ENCODE data around the gene CHTF18. TPM values are rescaled to one million over a fixed set of nuclear protein-coding genes. Genes with fewer than 3 reads are reported as not detected.

Gene CHTF18
- total and polyA plus RNA-seq, 2 of the 4 experiments (the other 2 are of a cell fraction) = 3.2 to 21.4 TPM

GRCh38 chr16:799948-800833, 11.8 kb downstream of the CHTF18 start, which contains the start of gene GNG13:
Gene GNG13 (minus strand): TSS chr16:800734. CDS start chr16:799077, 1,657 bp downstream.
- 0% methylated on average over 5 of the region's 57 CpGs; no CpG with 5 or more reads in 1 of the 2 experiments for WGBS, 2 experiments (ENCODE audit: extremely low coverage in 2 of 2, insufficient read length in 1 of 2)
- Histone ChIP-seq H2BK15ac (ENCODE audit: low read depth, low read length) (no peak within 1 kb of the TSS), H3K4me3 (ENCODE audit: insufficient read depth, low read depth, low read length) (no peak within 1 kb of the TSS), H3K9ac (ENCODE audit: low read depth, low read length) (no peak within 1 kb of the TSS), H2AK5ac (ENCODE audit: low read depth, low read length) (no peak within 1 kb of the TSS), H2BK5ac (ENCODE audit: low read depth, low read length, poor library complexity, severe bottlenecking) (no peak within 1 kb of the TSS), H3K79me1 (ENCODE audit: low read depth in 1 of 2, low read length in 2 of 2) (no peaks in the 10 kb centered on the region), H3K18ac (ENCODE audit: low read depth, low read length) (no peak within 1 kb of the TSS), H2AK9ac (replicated peaks; ENCODE audit: low read depth, low read length, poor library complexity) (no peak within 1 kb of the TSS), H3K9me3 (ENCODE audit: control insufficient read depth, insufficient read depth, low read length) (no peaks in the 10 kb centered on the region), H3K36me3 (ENCODE audit: control insufficient read depth, insufficient read depth, low read length) (peaks cover 1% of the 10 kb centered on the region; the same call in 1 of the 2 replicates), H3K27ac (ENCODE audit: insufficient read depth, low read length) (no peak within 1 kb of the TSS), H3K27me3 (ENCODE audit: control insufficient read depth, insufficient read depth, low read length) (peaks cover 20% of the 10 kb centered on the region), H2AFZ (replicated peaks; ENCODE audit: low read length, poor library complexity) (peak within 1 kb of the TSS; percentile 67), H2BK120ac (ENCODE audit: low read depth, low read length) (no peak within 1 kb of the TSS), H3K4ac (ENCODE audit: low read depth, low read length) (no peak within 1 kb of the TSS), H4K5ac (ENCODE audit: low read depth, low read length) (no peak within 1 kb of the TSS), H3K4me1 (ENCODE audit: control insufficient read depth, insufficient read depth, low read length) (no peaks in the 10 kb centered on the region), H2BK20ac (ENCODE audit: low read depth, low read length) (no peak within 1 kb of the TSS), H3K56ac (ENCODE audit: extremely low read depth, insufficient read depth, low read length) (no peak within 1 kb of the TSS; the same call in 1 of the 2 replicates), H4K91ac (ENCODE audit: insufficient read depth, low read depth, low read length) (no peak within 1 kb of the TSS), H4K8ac (ENCODE audit: low read depth in 2 of 2, low read length in 2 of 2) (no peak within 1 kb of the TSS), H3K4me2 (ENCODE audit: low read depth, low read length) (no peak within 1 kb of the TSS; the same call in 1 of the 2 replicates), H3K23ac (ENCODE audit: low read depth, low read length) (no peak within 1 kb of the TSS), H3K14ac (replicated peaks; ENCODE audit: low read depth, low read length) (no peak within 1 kb of the TSS), H4K20me1 (ENCODE audit: insufficient read depth, low read length) (no peaks in the 10 kb centered on the region), H3K9me1 (ENCODE audit: insufficient read depth, low read length) (no peaks in the 10 kb centered on the region)
- dilution Hi-C loops (cut with HindIII; ENCODE audit: low sequenced_read_pairs, unreplicated experiment) = no loop called here
- intact Hi-C loops (cut with micrococcal nuclease) = no loop called here
- no TSS peak for BruUV-seq (replicated peaks)
- ATAC-seq (ENCODE audit: low read depth) = peak; percentile 36
- ChIA-PET CTCF (no interaction called here), POLR2A (ENCODE audit: unreplicated experiment) (no interaction called here)
- DNase-seq = no peak
- TF ChIP-seq RCOR1 (IDR thresholded peaks at IDR 0.05; ENCODE audit: insufficient replicate concordance, low read length) = no peak
- no peak for TF ChIP-seq ELK1 (IDR thresholded peaks at IDR 0.05; ENCODE audit: borderline replicate concordance, low read depth, low read length)
- no peak for TF ChIP-seq BHLHE40 (IDR thresholded peaks at IDR 0.05; ENCODE audit: low read depth, low read length)
- TF ChIP-seq MAFK (IDR thresholded peaks at IDR 0.05; ENCODE audit: low read depth, low read length) = no peak
- no peak for TF ChIP-seq MAZ (IDR thresholded peaks at IDR 0.05; ENCODE audit: borderline replicate concordance, low read depth, low read length)
- TF ChIP-seq SMC3 (IDR thresholded peaks at IDR 0.05; ENCODE audit: low read depth, low read length) = no peak
- no peak for TF ChIP-seq RAD21 (IDR thresholded peaks at IDR 0.05; ENCODE audit: low read length)
- TF ChIP-seq CHD1 (IDR thresholded peaks at IDR 0.05; ENCODE audit: low read depth, low read length) = no peak
- TF ChIP-seq RFX5 (IDR thresholded peaks at IDR 0.05; ENCODE audit: low read depth, low read length) = no peak
- TF ChIP-seq FOS (IDR thresholded peaks at IDR 0.05; ENCODE audit: low read depth, low read length) = no peak
- in situ Hi-C loops (cut with MboI; ENCODE audit: low sequenced_read_pairs) = loop anchor here (25.0 kb wide), 1 partner anchor 412 kb away; no protein-coding TSS in a partner anchor
